Stimulated activated naive CD4-positive, alpha-beta T cell (primary cell): ENCODE data around the gene SLK.
A peak's percentile ranks its signal among the peaks of the same experiment; 100 is the strongest.

Experiments
- DNase-seq, 6 experiments: peaks; one replicate each; lab custom pipeline; 2025; lab: John Stamatoyannopoulos, UW

Gene SLK

DNA sequence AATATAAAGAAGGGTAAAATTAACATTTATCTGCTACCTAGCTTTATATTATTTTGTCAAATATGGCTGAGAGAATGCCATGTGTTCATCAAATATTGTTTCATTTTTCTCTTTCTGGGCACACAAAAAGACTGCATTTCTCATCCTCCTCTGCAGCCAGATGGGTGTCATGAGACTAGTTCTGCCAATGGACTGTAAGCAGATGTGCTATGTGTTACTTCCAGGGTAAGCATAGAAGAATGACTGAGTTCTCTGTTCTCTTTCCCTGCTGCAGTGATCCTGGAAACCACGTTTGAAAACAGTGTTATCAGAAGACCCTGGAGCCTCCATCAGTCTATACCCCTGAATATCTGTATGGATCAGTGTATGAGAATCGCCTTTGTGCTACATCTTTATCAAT lies 24.1 kb upstream of the SLK start:
- DNase-seq: no peak

DNA sequence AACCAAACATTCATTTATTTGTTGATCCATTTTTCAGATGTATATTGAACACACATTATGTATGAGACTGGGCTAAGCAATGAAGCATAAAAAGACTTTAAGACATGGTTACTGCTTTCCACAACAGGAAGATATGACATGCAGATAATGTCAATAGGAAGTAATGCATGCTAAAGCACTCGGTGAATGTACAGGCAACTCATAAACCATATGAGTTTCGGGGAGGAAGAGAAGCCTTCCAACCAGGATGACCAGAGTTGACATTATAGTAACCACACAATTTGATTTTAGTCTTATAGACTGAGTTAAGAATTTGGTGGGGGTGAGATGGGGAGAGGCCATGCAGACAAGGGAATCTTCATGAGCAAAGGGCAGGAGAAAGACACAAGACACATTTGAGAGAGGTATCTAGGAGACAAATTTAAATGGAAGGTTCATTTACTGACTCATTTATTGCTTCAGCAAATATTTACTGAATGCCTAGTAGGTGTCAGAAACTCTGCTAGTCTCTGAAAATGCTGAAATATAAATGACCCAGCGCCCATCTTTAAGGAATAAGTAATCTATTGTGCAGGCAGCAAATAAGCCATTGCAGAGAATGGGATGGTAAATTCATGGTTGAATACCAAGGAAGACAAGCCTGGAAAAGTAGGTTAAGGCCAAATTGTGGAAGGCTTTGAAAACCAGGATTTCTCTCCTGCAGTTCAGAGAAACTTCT lies 19.0 kb upstream of the SLK start:
- no peak for DNase-seq

DNA sequence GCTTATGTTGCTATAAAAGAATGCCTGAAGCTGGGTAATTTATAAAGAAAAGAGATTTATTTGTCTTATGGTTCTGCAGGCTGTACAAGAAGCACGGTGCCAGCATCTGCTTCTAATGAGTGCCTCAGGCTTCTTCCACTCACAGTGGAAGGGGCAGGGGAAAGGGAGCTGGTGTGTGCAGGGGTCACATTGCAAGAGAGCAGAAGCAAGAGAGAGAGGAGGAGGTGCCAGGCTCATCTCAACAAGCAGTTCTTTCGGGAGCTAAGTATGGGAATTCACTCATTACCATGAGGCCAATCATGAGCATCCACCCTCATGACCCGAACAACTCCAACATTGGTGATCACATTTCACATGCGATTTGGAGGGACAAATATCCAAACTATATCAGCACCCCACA lies 17.2 kb upstream of the SLK start:
- DNase-seq: no peak

DNA sequence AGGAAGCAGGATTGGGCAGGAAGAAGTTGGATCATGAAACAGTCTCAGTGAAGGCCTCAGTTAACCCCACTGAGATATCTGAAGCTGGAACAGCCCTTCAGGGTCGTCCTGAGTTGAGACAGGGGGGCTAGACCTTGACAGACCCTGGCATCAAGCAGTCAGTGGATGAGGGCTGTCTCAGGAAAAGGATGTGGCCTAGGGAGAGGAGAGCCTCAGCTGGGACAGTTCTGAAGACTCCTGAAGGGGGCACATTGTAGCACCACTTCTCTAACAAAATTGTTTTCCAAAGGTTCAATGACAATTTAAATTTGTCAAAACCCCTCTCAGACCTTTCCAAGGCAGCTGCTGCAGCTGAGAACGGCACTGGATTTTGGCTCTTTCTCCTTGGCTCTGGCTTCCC lies 15.8 kb upstream of the SLK start:
- no peak for DNase-seq

DNA sequence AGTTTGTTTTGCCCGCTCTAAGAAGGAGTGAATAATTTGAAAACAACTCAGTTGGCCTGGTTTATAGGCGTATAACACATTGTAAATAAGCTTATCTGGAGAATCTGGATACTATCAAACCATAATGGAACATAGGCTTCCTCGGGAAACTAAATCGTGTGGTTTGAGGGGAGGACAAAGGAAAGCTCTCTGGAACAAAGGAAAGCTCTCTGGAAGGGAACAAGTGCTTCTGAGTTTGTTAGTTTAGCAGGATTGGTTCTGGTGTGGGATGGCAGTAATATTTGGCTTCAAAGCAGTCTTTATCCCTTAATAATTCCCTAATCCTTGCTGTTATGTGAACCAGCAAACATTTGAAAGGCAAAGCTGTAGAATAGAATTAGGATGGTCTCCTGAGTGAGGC lies 15.0 kb upstream of the SLK start:
- no peak for DNase-seq

DNA sequence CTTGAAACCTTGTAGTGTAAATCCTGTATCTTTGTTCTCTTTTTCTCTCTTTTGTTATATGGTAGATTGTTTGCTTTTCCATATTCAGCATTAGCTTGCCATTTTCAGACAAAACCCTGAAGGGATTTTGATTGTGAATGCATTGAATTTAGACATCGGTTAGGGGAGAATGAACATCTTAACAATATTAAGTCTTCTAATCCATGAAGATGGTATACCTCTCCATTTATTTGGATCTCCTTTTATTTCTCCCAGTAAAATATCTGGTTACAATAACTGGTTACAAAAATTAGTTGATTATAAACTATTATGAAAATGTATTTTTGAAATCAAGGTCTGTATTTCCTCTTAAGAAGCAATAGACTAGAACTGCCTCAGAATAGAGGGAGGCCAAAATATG lies 12.4 kb upstream of the SLK start:
- no peak for DNase-seq

DNA sequence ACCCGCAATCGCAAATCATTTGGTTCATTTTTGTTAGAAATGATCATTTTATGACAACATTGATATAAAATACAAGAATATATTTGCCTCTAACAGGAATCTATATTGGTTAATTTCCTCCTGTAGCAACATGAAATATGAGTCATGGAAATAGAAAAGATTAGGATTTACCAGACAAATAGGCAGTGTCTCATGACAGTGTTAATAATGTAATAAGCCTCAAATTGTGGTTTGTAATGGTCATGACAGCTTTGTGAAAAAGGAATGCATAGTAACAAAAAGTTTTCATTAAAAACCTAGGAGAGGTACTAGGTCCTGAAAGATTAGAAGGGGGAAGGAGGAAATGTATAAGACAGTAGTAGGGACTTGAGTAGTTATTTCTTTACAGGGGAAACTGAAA lies 7.9 kb upstream of the SLK start:
- DNase-seq: no peak

DNA sequence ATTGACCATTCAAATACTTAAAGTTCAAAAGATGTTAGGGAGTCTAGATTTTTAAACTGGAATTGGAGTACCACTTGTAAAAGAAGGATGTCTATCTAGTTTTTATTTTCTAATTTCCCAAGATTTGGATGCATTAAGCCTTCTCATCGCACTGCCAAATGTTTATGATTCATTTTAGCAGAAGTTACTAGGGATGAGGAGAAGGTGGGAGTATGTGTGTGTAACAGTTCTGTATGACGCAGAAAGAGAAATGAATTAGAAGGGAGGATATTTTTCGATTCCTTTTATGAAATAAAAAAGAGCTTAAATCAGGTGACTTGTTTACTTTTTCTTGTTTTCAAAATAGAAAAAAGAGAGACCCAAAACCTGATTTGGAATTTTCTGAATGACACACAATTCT lies 6.8 kb upstream of the SLK start:
- no peak for DNase-seq

DNA sequence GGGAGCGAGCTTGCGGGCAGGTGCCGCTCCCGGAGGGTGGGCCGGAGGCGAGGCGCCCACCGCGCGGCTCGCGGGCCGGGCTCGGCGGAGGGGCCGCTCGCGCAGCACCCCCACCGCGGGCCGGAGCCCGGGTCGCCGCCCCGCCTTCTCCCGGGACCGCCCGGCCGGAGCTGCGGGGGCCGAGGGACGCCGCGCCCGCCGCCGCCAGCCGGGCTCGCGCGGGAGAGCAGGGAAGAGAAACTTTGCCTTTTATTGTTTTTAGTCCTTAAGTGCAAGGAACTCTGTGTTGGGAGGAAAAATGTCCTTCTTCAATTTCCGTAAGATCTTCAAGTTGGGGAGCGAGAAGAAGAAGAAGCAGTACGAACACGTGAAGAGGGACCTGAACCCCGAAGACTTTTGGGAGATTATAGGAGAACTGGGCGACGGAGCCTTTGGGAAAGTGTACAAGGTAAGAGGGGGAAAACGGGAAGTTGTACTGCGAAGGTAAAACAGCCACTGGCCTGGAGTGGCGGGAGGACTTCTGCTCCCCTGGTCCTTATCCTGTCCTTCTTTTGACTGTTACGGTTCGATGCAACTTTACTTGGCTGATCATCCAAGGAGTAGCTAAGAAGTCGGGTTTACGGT lies 620 bp downstream of the SLK start:
- DNase-seq: peak in 4 of 6 experiments; percentile 16 to 29 (median 24)

DNA sequence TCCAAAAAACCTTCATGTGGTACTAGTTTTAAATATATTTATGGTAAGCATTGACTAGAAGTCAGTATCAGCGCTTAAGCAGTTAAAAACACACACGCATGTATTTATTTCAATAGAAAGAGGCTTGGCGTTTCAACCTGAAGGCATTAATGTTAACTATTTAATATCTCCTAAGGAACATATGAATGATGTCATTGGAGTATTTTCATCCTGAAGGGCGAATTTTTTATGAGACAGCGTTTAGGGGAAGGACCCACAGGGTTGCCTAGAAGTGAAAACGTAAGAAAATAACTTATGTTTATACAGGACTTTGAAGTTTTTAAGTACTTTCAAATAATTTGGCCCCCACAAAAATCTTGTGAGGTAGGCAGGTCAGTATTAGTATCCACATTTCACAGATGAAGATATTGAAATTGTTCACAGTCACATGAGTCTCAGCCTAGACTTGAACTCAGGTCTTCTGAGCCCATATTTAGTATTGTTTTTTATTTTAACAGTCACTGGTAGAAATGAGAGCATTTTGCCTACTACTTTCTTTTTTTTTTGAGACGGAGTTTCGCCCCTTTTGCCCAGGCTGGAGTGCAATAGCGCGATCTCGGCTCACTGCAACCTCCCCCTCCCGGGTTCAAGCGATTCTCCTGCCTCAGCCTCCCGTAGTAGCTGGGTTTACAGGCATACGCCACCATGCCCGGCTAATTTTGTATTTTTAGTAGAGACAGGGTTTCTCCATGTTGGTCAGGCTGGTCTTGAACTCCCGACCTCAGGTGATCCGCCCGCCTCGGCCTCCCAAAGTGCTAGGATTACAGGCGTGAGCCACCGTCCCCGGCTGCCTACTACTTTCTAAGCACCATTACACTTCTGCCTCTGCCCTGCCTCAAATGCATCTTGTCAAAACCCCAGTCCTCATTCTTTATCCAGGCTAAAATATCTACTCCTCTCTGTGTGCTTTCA lies 1.8 kb downstream of the SLK start:
- DNase-seq: no peak

DNA sequence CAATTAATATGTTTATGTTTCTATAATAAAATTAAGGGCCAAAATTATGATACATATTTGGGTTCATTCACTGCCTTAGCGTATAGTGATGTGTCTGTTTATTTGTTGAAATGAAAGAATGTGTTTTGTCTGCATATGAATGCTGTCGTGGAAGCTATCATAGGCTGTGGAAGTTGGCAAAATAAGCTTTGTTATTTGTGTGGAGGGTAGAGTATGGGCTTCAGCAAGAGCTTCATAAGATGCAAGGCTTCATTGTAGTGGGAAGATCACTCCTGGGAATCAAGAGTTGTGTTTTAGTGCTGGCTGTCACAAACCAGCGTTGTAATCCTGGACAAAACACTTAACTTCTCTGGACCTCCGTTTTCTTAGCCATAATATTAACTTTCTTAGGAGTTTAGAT lies 2.5 kb downstream of the SLK start:
- no peak for DNase-seq

DNA sequence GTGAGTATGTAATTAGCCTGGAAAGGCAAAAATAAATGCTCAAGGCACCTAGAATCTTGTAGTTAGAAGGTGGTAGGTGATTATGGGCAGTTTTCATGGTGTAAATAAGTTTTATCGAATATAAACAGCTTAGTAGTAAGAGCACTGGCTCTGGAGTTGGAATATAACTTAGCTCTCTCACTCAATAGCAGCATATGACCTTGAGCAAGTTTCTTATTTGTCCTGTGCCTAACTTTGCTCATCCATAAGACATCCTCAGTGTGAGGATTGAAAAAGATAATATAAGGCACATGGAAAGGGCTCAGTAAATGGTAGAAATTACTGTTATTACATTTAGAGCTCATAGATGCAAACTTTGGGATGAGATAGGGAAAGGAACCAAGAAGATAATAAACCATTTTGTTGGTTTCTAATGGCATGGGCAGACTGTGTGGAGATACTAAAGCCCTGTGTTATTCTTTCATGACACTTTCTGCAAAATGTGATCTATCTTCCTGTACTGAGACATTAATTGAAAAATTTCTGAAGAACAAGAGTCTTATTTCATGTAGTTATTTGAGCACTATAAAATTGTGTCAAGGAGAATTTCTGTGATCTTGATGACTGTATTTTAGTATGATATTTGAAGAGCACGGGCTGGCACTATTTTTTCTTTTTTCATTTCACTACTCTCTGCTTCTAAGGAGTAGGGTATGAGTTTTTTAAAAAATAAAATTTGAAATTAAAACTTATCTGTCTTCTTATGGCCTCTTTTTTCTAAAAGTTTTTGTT lies 3.1 kb downstream of the SLK start:
- no peak for DNase-seq

DNA sequence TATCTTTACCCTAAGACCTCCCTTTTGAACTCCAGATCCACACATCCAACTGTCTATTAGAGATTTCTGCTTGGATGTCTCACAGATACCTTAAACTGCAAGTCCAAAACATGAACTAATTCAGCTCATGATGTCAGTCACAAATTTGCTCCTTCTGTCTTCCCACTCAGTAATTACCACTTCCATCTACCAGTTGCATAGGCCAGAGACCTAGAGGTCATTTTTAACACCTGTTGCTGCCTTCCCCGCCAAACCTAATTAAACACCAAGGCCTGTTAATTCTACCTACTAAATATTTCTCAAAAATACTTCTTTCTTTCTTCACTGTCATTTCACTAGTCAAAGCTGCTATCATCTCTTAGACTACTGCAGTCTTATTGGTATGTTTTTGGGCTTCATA lies 8.2 kb downstream of the SLK start:
- no peak for DNase-seq

DNA sequence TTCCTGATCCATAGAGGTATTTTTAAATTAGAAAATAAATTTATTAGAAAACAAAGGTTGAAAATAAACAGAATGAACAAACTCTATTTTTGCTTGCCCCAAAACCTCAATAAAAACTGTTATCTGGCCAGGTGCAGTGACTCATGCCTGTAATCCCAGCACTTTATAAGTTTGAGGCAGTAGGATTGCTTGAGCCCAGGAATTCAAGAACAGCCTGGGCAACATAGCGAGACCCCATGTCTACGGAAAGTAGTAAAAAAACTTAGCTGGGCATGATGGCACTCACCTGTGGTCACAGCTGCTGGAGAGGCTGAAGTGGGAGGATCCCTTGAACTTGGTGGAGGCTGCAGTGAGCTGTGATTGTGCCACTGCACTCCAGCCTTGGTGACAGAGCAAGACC lies 10.3 kb downstream of the SLK start:
- no peak for DNase-seq

DNA sequence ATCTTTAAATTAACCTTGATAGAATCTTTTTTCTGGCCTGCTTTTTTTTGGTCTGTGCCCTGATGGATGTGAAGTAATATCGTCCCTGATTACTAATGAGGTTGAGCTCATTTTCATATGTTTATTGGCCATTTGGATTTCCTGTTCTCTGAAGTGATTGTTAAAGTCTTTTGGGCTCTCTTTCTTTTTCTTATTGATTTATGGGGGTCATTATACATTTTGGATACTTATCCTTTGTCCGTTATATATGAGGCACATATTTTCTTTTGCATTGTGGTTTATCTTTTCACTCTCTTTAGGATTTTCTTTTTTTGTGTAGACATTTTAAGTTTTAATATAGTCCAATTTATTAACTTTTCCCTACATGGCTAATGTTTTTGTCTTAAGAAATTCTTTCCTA lies 12.6 kb downstream of the SLK start:
- DNase-seq: no peak

DNA sequence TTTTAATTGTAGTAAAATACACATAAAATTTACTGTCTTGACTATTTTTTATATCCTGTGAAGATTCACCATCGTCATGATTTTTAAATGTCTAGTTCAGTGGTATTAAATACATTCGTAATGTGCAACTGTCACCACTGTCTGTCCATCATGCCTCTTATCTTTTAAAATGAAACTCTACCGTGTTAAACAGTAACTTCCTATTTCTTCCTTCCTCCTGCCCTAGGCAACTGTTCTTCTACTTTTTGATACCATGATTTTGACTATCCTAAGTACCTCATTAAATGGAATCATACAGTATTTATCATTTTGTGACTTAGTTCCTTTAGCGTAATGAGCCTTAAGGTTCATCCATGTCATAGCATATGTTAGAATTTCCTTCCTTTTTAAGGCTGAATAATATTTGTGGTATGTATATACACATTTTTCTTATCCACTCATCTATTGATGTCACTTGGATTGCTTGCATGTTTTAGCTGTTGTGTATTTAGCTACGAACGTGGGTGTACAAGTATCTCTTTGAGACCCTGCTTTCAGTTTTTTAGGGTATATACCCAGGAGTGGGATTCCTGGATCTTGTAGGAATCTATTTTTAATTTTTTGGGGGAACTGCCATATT lies 13.5 kb downstream of the SLK start:
- DNase-seq: no peak

DNA sequence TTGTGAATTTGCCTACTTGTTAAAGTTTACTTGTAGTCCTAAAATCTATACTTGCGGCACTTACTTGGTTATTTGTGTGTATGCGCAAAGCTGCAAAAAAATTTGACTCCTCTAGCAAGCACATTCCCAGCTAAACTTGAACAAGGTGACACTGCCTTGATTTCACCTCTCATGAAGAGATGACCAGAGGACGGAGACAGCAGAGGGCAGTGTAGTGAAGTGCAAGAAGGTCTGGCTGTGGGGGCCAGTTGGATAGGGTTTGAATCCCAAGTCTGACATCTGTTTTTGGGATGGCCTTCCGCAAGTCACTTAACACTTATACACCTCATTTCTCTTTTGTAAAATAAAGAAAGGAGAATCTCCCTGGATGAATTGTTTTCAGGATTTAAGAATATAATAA lies 15.7 kb downstream of the SLK start:
- DNase-seq: no peak

DNA sequence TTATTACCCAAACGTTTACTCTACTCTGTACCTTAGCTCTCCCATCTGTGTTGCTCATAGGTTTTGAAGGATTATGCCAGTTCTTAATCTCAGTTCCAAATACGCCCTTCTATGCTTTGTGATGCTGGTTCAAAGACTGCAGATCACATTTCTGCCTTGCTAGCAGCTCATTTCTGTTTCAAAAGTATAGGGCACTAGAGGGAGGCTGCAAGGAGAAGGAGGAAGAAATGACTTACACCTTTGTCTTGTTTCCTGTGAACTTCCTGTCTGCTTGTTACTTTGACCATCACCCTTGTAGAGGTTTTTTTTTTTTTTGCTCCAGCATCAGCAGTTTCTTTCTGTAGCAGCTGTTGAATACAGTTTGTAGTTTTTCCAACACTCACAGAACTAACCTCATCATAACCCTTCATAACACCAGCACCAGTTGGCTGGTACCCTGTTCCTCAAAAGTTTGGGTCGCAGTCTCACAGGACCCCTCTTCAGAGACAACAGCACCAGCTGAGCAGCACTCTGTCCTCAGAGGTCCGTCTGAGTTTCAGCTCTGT lies 16.5 kb downstream of the SLK start:
- DNase-seq: peak in 3 of 6 experiments; percentile 14 to 36 (median 23)

DNA sequence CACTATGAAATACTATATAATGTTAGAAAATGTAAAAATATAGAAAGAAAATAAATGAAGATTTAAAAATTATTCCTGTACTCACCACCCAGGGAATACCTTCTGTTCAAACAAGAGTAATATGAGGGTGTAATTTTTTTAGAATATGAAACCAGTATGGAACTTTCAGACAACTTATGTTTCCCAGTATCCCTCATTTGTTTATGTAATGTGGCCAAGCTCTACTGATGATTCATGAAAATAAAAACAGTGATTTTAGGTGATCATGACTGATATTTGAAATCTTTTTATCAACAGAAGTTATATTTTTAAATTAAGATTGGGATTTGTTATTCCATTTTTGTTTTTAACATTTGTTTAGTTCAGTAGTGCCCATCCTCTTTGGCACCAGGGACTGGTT lies 18.8 kb downstream of the SLK start:
- DNase-seq: no peak

DNA sequence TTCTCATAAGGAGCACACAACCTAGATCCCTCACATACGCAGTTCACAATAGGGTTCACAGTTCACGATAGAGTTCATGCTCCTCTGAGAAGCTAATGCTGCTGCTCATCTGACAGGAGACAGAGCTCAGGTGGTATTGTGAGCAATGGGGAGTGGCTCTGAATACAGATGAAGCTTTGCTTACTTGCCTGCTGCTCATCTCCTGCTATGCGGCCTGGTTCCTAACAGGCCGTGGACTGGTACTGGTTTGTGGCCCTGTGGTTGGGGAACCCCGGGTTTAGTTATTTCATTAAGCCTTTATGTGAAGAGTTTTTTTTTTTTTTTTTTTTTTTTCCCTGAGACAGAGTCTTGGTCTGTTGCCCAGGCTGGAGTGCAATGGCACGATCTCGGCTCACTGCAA lies 19.4 kb downstream of the SLK start:
- DNase-seq: peak in 1 of 6 experiments; percentile 44

DNA sequence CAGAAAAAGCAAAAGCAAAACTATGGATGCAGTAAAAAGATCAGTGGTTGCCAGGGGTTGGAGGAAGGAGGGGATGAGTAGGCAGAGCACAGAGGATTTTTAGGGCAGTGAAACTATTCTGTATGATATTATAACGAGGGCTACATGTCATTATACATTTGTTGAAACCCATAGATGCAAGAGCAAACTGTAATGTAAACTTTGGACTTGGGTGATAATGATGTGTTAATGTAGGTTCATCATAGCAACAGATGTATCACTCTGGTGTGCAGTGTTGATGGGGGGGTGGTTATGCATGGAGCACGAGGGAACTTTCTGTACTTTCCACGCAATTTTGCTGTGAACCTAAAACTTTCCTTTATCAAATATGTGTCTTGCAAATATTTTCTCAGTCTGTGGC lies 23.2 kb downstream of the SLK start:
- DNase-seq: no peak
